Ishikawa (cell line): ENCODE data around the gene AKAP8L.

Experiments
- EP300 ChIP-seq: IDR thresholded peaks from 2 replicates; pipeline ENCODE4 v1.6.1; 2012; ENCODE audit warnings: borderline replicate concordance
- NFIC ChIP-seq: IDR thresholded peaks from 2 replicates; pipeline ENCODE4 v1.6.1; 2012
- REST ChIP-seq: IDR thresholded peaks from 2 replicates; pipeline ENCODE4 v1.6.1; 2012; ENCODE audit warnings: low read depth, mild to moderate bottlenecking
- TAF1 ChIP-seq: IDR thresholded peaks from 2 replicates; pipeline ENCODE4 v1.6.1; 2012; ENCODE audit warnings: low read depth, mild to moderate bottlenecking
- YY1 ChIP-seq: IDR thresholded peaks from 2 replicates; pipeline ENCODE4 v1.6.1; 2012; ENCODE audit warnings: low read depth

- TF ChIP-seq EP300 = no peak
- TF ChIP-seq TAF1 = no peak
- no peak for TF ChIP-seq YY1
- TF ChIP-seq REST = no peak
- TF ChIP-seq NFIC = no peak
Measured at GRCh38 chr19:15437355-15438123, 18.8 kb upstream of the AKAP8L start.
